NCI-H345 (cell line): Measurements from ENCODE around the gene PPP1R18.
"Not testable (repeated sequence)": the region's sequence is repeated elsewhere in the genome, so short reads cannot be mapped to it uniquely, and the experiment has no call there.

Experiments used
- DNase-seq: peaks from one replicate; lab custom pipeline; 2025; lab: John Stamatoyannopoulos, UW

Gene PPP1R18

DNA sequence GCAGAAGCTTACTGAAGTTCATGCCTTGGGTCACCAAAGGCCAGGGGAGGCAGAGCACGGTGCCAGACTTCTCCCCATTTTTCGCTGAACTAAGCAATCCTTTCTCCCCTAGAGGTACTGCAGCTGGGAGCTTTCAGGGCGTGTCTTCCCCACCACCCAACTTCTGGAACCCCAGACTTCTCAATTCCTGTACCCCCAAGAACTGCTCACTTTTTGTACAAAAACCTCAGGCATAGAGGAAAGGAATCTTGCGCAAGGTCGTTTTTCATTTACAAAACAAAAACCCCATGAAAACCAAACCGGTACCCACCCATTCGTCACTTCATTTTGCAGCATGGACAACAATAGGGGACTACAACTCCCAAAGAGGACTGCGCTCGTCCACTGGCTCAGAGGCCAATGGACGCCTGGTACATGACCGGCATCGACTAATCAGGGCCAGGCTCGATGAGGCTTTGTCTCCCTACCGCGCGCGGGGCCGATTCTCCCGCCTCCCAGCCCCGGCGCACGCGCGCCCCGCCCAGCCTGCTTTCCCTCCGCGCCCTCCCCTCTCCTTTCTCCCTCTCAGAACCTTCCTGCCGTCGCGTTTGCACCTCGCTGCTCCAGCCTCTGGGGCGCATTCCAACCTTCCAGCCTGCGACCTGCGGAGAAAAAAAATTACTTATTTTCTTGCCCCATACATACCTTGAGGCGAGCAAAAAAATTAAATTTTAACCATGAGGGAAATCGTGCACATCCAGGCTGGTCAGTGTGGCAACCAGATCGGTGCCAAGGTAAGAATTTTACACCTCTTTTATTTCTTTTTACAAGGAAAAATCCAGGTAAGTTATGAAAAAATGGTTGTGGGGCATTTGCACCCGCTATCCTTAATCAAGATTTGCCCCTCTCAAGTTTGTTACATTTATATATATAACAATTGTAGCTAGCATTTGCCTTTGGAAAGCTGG, 33.6 kb upstream of the PPP1R18 start, which contains the start of gene TUBB:
Gene TUBB, plus strand, starts transcription at position 562 of the 947 bp plus-strand sequence. Its CDS starts 155 bp downstream, at position 717.
- peak; percentile 99 for DNase-seq

DNA sequence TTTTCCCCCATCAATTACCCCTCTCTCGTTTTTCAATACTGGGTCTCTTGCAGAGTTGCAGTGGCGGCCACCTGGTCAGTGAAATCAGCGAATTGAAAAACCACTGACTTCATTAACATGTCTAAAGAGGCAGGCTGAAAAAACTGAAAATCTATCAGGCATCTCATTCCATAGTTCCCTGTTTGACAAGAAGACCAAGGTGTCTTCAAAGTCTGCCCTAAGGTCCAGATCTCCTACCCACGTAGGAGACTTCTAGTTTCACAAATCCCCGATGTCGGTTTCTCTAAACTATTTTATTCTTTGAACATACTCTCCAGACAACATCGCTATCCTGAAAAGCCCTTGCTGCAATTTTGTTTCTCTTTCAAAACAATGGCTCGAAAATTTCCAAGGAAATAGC, 32.9 kb upstream of the PPP1R18 start:
- no peak for DNase-seq

DNA sequence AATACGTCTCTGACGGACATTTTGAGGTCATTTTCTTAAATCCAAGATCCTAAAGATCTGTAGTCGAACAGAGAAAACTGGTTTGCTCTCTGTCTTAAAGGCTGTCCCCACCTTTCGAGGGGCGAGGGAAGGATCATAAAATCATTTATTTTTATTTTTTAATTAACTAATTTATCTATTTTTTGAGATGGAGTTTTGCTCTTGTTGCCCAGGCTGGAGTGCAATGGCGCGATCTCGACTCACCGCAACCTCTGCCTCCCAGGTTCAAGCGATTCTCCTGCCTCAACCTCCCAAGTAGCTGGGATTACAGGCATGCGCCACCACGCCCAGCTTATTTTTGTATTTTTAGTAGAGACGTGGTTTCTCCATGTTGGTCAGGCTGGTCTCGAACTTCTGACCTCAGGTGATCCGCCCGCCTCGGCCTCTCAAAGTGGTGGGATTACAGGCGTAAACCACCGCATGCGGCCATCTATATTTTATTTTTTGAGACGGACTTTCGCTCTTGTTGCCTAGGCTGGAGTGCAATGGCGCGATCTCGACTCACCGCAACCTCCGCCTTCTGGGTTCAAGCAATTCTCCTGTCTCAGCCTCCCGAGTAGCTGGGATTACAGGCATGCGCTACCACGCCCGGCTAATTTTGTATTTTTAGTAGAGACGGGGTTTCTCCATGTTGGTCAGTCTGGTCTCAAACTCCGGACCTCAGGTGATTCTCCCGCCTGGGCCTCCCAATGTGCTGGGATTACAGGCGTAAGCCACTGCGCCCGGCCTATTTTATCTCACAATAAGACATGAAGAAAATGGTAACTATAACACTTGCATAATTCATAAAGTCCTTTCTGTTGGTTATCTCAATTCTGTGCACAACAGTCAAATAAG, 31.6 kb upstream of the PPP1R18 start:
- DNase-seq, result not testable (repeated sequence)

DNA sequence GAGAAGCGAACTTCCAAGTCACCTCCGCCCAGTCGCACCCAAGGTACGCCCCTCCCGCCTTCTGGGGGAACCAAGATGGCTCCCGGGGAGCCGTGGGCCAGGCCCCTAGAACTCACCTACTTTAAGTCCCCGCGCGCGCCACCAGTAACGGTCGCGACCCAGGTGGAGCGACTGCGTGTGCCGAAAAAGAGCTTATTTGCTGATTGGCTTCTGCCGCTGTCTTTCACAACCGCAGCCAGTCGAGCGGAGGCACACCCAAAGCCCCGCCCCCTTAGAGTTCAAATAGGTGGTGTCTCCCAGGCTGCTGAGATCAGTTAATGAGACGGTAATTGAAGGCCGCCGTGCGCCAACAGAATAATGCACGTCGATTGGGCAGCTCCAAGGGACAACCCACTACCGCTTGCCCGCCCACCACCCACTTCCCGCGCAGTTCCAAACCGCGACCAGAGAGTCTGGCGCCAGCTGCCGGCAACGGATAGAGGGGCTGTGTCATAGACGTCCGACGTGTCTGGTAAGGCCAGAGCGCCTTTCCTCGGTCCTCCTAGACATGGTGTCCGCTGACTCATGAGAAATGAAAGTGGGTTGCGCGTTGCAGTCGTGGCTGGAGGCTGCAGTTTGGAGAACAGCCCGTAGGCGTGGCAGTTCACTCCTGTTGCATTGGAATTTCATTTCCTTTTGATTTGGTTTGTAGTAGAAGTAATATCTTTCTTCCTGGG, 30.8 kb upstream of the PPP1R18 start, which contains the start of gene MDC1:
Gene MDC1, minus strand, starts transcription at position 153 of the 716 bp plus-strand sequence. CDS start 2,106 bp downstream, outside the sequence.
- peak; percentile 99 for DNase-seq

DNA sequence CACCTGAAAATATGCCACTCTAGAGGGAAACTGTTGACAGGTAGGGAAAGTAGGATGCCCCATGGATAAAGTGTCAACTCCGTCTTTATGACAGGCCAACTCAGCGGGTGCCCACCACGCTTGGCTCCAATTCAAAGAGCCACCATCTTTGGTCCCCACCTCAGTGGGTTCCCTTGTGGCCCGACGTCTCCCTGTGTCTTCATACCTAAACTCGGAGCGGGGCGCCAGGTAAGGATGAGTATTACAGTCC, 30.4 kb upstream of the PPP1R18 start:
- DNase-seq, result no peak

DNA sequence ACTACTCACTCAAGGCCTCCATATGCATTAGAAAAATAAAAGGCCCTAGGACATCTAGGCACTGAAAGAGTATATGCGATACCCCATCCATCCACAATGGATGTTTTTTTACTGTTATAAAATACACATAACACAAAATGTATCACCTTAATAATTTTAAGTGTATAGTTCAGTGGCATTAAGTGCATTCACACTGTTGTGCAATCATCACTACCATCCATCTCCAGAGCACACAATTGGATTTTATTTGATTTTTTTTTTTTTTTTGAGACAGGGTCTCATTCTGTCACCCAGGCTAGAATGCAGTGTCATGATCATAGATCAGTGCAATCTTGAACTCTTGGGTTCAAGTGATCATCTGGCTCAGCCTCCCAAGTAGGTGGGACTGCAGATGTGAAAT, 27.8 kb upstream of the PPP1R18 start:
- DNase-seq, result no peak

DNA sequence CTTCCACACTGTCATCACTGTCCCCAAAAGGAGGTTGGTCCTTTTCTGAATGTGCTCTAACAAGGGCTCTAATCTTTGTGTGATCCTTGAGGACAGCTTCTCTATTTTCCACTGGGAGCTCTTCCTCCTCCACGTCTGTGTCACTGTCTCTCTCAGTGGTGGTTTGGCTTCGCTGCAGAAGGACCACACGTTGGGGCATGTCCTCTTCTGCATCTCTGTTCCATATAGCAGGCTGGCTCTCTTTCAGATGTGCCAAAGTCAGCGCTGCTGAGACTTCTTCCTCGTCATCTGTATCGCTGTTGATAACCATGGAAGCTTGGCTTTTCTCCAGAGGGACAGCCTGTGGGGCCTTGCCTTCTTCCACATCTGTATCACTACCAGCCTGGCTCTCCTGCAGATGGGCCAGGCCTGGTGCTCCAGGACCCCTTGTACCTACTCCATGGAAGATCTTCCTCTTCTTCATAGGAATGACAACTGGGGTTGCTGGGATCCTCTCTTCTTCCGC, 26.0 kb upstream of the PPP1R18 start:
- DNase-seq, result no peak

DNA sequence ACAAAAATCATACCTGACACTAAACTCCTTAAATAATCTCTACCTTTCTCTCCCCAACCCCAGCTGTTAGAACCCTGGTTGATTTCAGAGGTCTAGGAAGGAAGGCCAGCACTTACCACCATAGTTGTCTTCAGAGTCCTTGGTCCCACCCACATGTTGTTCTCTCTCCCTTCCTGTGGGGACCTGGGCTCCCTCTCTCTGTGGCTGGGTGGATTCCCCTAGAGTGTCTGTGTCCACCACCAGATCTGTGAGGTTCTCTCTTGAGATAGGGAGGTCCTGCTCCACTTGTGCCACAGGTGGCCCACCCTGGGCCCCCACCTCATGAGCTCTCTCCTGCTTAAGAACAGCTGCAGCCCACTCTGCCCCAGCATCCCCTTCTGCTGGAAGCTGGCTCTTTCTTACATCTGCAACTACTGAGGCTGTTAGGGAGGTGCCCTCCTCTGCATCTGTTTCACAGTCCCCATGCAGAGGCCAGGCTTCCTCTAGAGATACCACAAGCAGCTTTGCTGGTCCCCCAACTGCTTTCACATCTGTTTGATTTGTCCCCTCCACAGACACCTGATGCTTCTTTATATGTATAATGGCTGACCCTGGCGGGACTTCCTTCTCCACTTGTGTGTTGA, 25.4 kb upstream of the PPP1R18 start:
- no peak for DNase-seq

DNA sequence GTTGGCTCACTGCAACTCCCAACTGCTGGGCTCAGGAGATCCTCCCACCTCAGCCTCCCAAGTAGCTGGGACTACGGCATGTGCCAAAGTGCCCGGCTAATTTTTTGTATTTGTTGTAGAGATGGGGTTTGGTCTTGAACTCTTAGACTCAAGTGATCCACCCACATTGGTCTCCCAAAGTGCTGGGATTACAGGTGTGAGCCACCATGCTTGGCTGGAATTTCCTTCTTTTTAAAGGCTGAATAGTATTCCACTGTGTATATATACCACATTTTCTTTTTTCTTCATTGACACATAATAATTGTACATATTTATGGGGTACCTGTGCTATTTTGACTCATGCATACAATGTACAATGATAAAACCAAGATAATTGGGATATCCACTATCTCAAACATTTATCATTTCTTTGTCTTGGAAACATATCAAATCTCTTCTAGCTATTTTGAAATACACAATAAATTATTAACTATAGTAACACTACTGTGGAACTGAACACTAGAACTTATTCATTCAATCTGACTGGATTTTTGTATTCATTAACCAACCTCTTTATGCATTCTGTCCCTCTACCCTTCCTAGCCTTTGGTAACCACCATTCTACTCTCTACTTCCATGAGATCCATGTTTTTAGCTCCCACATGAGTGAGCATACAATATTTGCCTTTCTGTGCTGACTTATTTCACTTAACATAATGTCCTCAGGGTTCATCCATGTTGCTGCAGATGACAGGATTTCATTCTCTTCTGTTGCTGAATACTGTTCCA, 22.8 kb upstream of the PPP1R18 start:
- DNase-seq, result no peak

DNA sequence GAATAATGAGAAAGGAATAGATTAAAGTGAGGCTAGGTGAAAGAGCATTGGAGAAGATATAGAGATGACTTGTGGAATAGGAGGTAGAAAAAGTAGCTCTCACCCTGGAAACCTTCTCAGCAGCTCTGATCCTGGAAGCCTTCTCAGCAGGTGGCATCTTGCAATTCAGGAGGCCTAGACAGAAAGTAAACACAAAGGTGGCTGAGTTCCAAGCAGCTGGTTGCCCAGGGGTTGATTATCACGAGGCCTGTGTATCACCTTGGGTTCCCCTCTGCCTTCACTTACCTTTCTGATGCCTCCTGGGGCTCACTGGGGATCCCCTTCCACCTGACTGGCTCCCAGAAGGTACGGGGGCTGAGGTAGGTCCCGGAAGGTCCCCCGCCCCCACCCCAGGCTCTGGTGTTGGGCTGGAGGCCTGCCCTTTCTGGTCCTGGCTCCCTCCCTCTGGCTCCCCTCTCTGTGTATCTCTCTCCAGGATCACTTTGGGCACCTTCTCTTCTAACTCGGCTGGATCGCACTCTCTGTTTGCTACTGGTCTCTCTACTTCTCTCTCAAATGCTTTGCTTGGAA, 20.9 kb upstream of the PPP1R18 start:
- peak; percentile 92 for DNase-seq

DNA sequence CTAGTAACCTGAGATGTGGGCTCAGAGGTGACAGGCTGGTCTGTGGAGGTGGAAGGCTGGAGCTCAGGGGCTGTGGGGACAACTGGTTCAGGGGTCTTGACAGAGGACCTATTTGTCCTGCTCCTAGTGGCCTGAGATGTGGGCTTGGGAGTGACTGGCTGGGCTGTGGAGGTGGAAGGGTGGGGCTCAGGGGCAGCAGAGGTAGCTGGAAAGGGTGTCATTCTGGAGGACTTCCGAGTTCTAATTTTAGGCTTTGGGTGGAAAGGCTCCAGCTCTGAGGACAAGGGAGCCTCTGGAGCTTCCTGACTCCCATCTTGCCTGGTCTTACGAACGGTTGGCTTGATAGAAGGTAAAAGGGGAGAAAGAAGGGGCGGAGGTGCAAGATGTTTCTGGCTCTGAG, 19.2 kb upstream of the PPP1R18 start:
- no peak for DNase-seq

DNA sequence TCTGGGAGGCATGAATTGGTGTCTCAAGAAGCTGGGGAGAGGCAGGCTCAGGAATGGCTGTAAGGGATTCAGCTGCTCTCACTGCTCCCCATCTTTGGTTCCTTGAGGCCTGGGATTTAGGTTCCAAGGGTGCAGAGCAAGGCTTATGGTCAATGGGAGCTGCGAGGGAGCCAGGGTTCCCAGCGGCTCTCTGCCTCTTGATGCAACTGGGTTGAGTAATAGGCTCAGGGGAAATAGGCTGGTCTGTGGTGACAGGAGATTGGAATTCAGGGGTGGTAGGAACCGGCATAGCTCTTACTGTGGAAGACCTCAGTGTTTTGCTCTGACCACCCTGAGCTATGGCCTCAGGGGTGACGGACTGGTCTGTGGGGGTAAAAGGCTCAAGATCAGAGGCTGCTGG, 17.4 kb upstream of the PPP1R18 start:
- no peak for DNase-seq

DNA sequence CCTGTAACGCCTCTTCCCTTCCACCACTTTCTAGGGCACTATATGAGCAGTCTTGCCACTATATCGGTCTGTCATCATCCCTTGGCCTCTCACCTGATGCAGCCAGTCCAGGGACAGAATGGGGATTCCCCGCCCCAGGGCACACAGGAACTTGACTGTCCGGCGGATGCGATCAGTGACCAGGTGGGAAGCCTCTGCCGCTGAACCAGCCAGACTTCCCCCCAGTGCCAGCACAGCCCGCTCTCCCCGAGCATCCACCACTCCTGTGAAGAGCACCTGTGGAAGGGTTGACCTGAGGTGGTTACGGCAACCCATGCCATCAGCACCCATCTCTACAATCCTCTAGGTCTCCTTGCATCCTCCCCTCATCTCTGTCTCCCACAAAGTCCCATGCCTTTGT, 16.6 kb upstream of the PPP1R18 start:
- no peak for DNase-seq

DNA sequence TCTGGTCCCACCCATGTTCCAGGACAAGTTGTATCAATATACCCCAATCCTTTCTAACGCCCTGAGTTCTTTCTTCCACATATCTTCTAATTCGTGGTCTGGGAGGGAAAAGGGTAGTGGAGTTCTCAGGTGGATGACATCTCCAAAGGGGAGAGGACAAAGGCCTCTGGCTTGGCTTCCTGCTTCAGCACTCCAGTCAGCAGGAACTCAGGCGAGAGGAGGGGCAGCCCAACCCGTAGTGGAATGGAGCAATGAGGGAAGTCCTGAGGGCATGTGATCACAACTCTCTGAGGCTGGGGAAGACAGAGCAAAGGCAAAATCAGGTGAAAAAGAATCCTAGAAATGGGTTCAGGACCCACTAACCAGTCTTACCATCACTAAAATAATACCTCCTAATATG, 13.9 kb upstream of the PPP1R18 start:
- DNase-seq, result no peak

DNA sequence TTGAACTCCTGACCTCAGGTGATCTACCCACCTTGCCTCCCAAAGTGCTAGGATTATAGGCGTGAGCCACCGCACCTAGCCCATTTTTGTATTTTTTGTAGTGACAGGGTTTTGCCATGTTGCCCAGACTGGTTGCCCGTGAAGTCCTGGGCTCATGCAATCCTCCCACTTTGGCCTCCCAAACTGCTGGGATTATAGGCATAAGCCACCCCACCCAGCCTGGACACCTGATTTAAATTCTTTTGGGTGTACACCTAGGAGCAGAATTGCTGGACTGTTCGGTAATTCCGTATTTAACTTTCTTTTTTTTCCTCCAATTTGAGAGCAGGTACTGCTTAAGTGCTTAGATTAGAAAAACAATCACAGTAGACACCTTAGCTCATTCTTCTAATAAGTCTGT, 10.0 kb upstream of the PPP1R18 start:
- DNase-seq, result no peak

DNA sequence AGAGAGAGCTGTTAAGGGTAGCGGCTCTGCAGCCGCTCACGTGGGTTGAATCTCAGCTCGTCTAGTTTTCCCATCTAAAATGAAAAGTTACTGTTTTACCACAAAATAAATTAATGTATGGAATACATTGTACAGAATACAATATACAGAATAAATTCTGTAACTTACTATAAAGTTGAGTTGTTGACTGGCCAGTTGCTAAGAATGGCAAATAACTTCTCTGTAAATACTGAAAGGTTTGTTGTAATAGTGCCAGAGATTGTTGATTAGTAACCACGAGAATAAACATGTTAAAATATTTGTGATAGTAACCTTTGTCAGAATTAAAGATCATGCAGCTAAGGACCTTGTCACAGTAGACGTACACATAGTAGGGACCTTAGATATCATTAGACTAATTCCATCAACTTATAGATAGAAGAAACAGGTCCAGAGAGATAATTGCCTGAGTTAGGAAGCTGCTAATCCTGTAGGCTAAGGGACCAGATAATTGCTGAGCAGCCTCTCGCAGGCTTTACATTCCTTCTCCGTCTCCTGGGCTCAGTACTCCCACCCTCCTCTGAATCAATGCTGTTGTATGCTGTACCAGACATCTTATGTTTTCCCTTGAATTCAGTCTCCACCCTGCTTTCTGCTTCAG, 4.9 kb upstream of the PPP1R18 start:
- DNase-seq, result no peak

DNA sequence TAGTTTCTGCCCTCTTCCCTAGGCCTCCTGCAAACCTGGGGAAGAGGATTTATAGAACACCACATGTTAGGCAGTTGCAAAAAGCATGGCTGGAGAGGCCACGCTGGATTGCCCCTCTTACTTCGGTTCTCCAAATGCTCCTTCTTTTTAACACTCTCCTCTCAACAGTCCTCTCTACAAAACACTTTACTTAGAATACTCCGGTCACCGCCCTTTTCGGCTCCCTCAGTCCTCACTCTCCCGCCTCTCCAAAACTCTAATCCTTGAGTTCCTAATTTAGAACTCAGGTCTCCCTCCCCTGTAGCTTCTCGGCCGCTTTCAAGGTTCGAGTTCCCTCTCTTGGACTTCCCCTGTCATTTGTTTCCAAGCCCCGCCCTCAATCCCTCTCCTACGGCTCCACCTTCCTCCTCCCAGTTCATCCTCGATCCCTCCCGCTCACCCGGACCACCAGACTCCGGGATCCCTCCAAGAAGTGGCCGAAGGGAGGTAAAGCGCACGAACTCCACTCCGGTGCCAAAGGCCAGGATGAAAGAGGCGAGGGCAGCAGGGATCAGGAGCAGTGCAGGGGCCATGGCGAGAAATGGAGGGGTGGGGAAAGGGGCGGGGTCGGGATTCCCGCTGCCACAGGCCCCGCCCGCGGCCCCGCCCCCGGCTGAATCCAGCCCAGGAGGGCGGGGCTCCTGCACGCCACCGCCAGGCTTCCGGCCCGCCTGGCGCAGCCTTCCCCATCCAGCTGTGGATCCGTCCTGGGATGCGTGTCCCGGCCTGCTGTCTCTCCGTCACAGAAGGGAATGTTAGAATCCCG, 4.2 kb upstream of the PPP1R18 start, which contains the start of gene NRM:
Gene NRM, minus strand, starts transcription at position 582 of the 805 bp plus-strand sequence. Its CDS starts 10 bp downstream, at position 572.
- peak; percentile 88 for DNase-seq

DNA sequence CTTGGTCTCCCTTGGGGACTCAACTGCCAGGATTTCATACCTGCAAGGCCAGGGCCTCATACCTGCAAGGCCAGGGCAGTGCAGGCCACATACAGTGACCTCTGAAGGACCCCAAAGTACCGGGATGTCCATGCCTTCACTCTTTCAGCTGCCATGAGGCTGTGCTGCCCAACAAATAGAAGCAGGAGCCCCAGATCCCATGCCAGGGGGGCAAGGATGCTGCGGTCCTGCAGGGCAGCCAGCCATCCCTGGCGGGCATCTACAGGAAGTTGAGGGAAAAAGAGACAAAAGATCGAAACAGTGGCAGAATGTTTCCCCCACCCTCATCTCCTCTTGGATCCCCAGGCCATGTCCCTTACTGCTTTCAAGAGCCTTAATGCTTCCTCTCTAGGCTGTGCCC, 3.5 kb upstream of the PPP1R18 start:
- DNase-seq, result no peak
